B cell (primary cell): ENCODE measurements around the gene KRT38. TPM values are rescaled to one million over a fixed set of nuclear protein-coding genes. Genes with fewer than 3 reads are reported as not detected.

ENCODE experiments used
- ATAC-seq: fragments of 200-7000 bp; cut with Tn5 transposase; one replicate; pipeline ENCODE4 v1.10.0; 2021; ENCODE audit warnings: low read depth, mild to moderate bottlenecking, moderate number of reproducible peaks, moderate library complexity
- CTCF ChIA-PET: fragments of 350-600 bp; sonication (Branson Sonifier 250); formaldehyde crosslinking; loops from one replicate; lab custom pipeline; 2021; ENCODE audit warnings: antibody characterized with exemption, inconsistent platforms; lab: Charles Lee
- POLR2A ChIA-PET: fragments of 350-600 bp; sonication (Branson Sonifier 250); formaldehyde crosslinking; loops from one replicate; lab custom pipeline; 2021; ENCODE audit warnings: antibody characterized with exemption; lab: Charles Lee
- DNase-seq: peaks from one replicate; pipeline ENCODE4 v3.0.0; 2013
- H2AFZ ChIP-seq: 2 replicates; pipeline ENCODE4 v1.6.1; 2012; ENCODE audit warnings: mild to moderate bottlenecking, low read depth, low read length; ENCODE audit not compliant: insufficient read depth, poor library complexity, severe bottlenecking
- H3K27ac ChIP-seq, 2 donors: 1 replicate in 1 of 2; 2 replicates in 1 of 2; pipeline ENCODE4 v1.5.1; 2012 to 2013; ENCODE audit warnings: low read length in 2 of 2, mild to moderate bottlenecking in 2 of 2, moderate library complexity in 1 of 2
- H3K27me3 ChIP-seq, 4 experiments: fragments of 200-600 bp in 1 of 4; sonication (generic) in 1 of 4; replicated peaks in 1 of 4; 1 replicate in 2 of 4; 2 replicates in 2 of 4; pipeline versions ENCODE4 v1.6.1 to v1.7.0; 2013 to 2016; ENCODE audit warnings: low read length in 3 of 4, mild to moderate bottlenecking in 2 of 4, mixed read lengths in 1 of 4, moderate library complexity in 1 of 4; ENCODE audit not compliant: insufficient read depth in 4 of 4, control insufficient read depth in 3 of 4; ENCODE audit errors: control extremely low read depth in 1 of 4
- H3K36me3 ChIP-seq, 2 experiments: replicated peaks in 1 of 2; 1 replicate in 1 of 2; 2 replicates in 1 of 2; pipeline versions ENCODE4 v1.6.1 to v1.7.1; 2013; ENCODE audit warnings: low read length in 1 of 2; ENCODE audit not compliant: insufficient read depth in 2 of 2, control insufficient read depth in 1 of 2; ENCODE audit errors: control extremely low read depth in 1 of 2, extremely low read depth in 1 of 2
- H3K4me1 ChIP-seq, 2 donors: fragments of 200-600 bp in 1 of 2; sonication (generic) in 1 of 2; 1 replicate in 1 of 2; 2 replicates in 1 of 2; pipeline versions ENCODE4 v1.5.1 to v1.6.1; 2013 to 2017; ENCODE audit warnings: low read length in 2 of 2; ENCODE audit not compliant: control insufficient read depth in 2 of 2, insufficient read depth in 2 of 2
- H3K4me2 ChIP-seq: replicated peaks from 2 replicates; pipeline ENCODE3; 2012; ENCODE audit warnings: mild to moderate bottlenecking, low read depth, low read length; ENCODE audit not compliant: poor library complexity, severe bottlenecking
- H3K4me3 ChIP-seq, 5 experiments: fragments of 200-600 bp in 1 of 5; sonication (generic) in 1 of 5; 1 replicate in 3 of 5; 2 replicates in 2 of 5; pipeline versions ENCODE4 v1.5.1 to v1.7.0; 2011 to 2016; ENCODE audit warnings: low read length in 4 of 5, mild to moderate bottlenecking in 4 of 5, low read depth in 2 of 5, control low read depth in 1 of 5, moderate library complexity in 1 of 5; ENCODE audit not compliant: insufficient read depth in 1 of 5; ENCODE audit errors: control extremely low read depth in 1 of 5, extremely low read depth in 1 of 5
- H3K79me2 ChIP-seq: fragments of 200-600 bp; sonication (generic); one replicate; pipeline ENCODE4 v1.6.0; 2016; ENCODE audit warnings: low read length; ENCODE audit not compliant: control insufficient read depth, insufficient read depth
- H3K9ac ChIP-seq: fragments of 200-600 bp; sonication (generic); 2 replicates; pipeline ENCODE4 v1.6.1; 2017; ENCODE audit warnings: mild to moderate bottlenecking, low read length, moderate library complexity
- H3K9me3 ChIP-seq, 3 donors: one replicate each; pipeline versions ENCODE4 v1.6.1 to v1.7.1; 2013; ENCODE audit warnings: low read length in 2 of 3; ENCODE audit not compliant: control insufficient read depth in 2 of 3, insufficient read depth in 1 of 3; ENCODE audit errors: control extremely low read depth in 1 of 3
- H4K20me1 ChIP-seq: 2 replicates; pipeline ENCODE4 v1.6.0; 2012; ENCODE audit warnings: mild to moderate bottlenecking, low read length; ENCODE audit not compliant: insufficient read depth, control insufficient read depth, poor library complexity, severe bottlenecking
- H3K27ac Mint-ChIP-seq: one replicate; pipeline ENCODE4 v1.8.0; 2021; ENCODE audit warnings: mixed read lengths
- H3K27me3 Mint-ChIP-seq: one replicate; pipeline ENCODE4 v1.8.0; 2021; ENCODE audit warnings: mixed read lengths
- H3K4me1 Mint-ChIP-seq: one replicate; pipeline ENCODE4 v1.8.0; 2021; ENCODE audit warnings: mixed read lengths
- H3K4me3 Mint-ChIP-seq: one replicate; pipeline ENCODE4 v1.8.0; 2021; ENCODE audit warnings: mixed read lengths
- H3K9me3 Mint-ChIP-seq: one replicate; pipeline ENCODE4 v1.8.0; 2022; ENCODE audit warnings: mixed read lengths; ENCODE audit not compliant: insufficient read depth
- EZH2 ChIP-seq: IDR thresholded peaks from 2 replicates; pipeline ENCODE4 v1.6.1; 2012; ENCODE audit warnings: borderline replicate concordance, low read depth, mild to moderate bottlenecking, moderate library complexity, low read length; ENCODE audit not compliant: insufficient read depth, poor library complexity, severe bottlenecking
- WGBS: methylation state at CpG from one replicate; pipeline ENCODE4 v1.1.5; 2013; ENCODE audit warnings: missing lambda C conversion rate; ENCODE audit not compliant: insufficient coverage; 5-methylcytosine and 5-hydroxymethylcytosine counted together
- intact Hi-C: fragments of 100-400 bp; cut with micrococcal nuclease; formaldehyde crosslinking; loops from one replicate; pipeline ENCODE4 v1.10.0; 2022
- polyA plus RNA-seq: library from polyadenylated mRNA; depleted of rRNA; stranded (reverse); fragments of >200 nt; gene quantifications from 2 replicates; pipeline ENCODE4 v1.2.3, GENCODE V29; 2012
- total RNA-seq, 2 donors: library from RNA; stranded (reverse); fragments of 120-200 nt in 1 of 2; gene quantifications; 1 replicate in 1 of 2; 2 replicates in 1 of 2; pipeline versions ENCODE4 v1.2.3 to v1.2.4, GENCODE V29; 2013 to 2022
- TF ChIP-seq, protein P1 (sequence below): fragments of 200-600 bp; IDR thresholded peaks from one replicate; pipeline ENCODE4 v1.8.0; 2022; ENCODE audit warnings: antibody characterized with exemption, mild to moderate bottlenecking

Gene KRT38
- total and polyA plus RNA-seq, 2 donors (not counting 1 experiment from before 2014, with no cell fraction given): not detected

DNA sequence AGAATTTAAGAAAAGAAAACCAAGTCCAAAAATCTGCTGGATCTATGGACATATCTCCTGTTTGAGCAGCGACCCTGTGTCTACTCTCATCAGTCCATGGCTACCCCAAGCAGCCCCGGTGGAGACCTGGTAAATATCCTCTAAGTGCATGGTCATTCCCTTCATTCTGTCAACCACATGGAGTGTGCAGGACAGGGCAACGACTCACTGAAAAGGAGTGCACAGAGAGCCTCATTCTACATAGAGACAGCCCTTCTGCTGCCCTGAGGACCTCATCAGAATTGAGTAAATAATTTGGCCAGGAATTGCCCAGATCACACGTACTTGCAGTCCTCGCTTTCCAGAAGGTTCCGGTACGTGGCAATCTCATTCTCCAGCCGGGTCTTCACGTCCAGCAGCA, 3.0 kb downstream of the KRT38 start:
- peaks cover 34% of the 10 kb centered on the region for H3K27me3 Mint-ChIP-seq
- Histone ChIP-seq H3K9ac (no peak overlapping the region), H3K36me3 (no peaks in the 10 kb centered on the region), H2AFZ (no peak overlapping the region), H3K4me1 (no peaks in the 10 kb centered on the region), H3K27ac (no peak overlapping the region), H3K9me3 (peaks cover 0 to 4% (median 0%) of the 10 kb centered on the region in 3 donors), H3K79me2 (no peaks in the 10 kb centered on the region), H3K4me3 (no peak overlapping the region), H4K20me1 (no peaks in the 10 kb centered on the region), H3K27me3 (no peaks in the 10 kb centered on the region), H3K4me2 (no peak overlapping the region)
- no peak overlapping the region for H3K27ac Mint-ChIP-seq
- WGBS: 83% methylated on average over 9 of the region's 9 CpGs
- intact Hi-C loops: no loop called here
- H3K4me1 Mint-ChIP-seq: no peaks in the 10 kb centered on the region
- no peak for DNase-seq
- no peaks in the 10 kb centered on the region for H3K9me3 Mint-ChIP-seq
- CTCF ChIA-PET: no interaction called here
- POLR2A ChIA-PET: no interaction called here
- TF ChIP-seq EZH2: no peak
- TF ChIP-seq, protein P1, sequence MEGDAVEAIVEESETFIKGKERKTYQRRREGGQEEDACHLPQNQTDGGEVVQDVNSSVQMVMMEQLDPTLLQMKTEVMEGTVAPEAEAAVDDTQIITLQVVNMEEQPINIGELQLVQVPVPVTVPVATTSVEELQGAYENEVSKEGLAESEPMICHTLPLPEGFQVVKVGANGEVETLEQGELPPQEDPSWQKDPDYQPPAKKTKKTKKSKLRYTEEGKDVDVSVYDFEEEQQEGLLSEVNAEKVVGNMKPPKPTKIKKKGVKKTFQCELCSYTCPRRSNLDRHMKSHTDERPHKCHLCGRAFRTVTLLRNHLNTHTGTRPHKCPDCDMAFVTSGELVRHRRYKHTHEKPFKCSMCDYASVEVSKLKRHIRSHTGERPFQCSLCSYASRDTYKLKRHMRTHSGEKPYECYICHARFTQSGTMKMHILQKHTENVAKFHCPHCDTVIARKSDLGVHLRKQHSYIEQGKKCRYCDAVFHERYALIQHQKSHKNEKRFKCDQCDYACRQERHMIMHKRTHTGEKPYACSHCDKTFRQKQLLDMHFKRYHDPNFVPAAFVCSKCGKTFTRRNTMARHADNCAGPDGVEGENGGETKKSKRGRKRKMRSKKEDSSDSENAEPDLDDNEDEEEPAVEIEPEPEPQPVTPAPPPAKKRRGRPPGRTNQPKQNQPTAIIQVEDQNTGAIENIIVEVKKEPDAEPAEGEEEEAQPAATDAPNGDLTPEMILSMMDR: no peak
- ATAC-seq: no peak
- no peak overlapping the region for H3K4me3 Mint-ChIP-seq

DNA sequence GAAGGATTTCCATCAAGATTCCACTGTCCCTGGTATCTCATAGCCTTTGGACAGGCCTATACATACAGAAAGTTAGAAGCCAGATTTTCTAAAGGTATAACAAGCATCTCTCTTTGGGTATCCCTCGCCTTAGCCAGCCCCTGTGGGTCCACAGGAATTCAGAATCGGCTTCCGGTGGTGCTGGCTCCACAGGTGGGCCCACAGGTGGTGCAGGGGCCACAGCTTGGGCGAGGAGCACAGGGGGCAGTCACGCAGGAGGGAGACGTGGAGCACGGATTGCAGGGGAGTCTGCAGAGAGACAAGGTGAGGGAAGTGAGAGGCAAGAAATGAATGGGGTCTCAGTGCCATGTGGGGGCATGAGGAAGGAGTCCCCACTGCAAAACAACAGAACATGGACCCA, 3.5 kb downstream of the KRT38 start:
- no peak overlapping the region for H3K27ac Mint-ChIP-seq
- 73% methylated on average over 7 of the region's 7 CpGs for WGBS
- ATAC-seq (no peak), DNase-seq (no peak)
- H2AFZ ChIP-seq: no peak overlapping the region
- TF ChIP-seq EZH2: no peak
- TF ChIP-seq, protein P1: no peak
- H3K79me2 ChIP-seq: no peaks in the 10 kb centered on the region
- H3K36me3 ChIP-seq: no peaks in the 10 kb centered on the region
- H3K9me3 ChIP-seq: peaks cover 0 to 4% (median 0%) of the 10 kb centered on the region in 3 donors
- H4K20me1 ChIP-seq: no peaks in the 10 kb centered on the region
- no peak overlapping the region for H3K4me2 ChIP-seq
- no peak overlapping the region for H3K27ac ChIP-seq
- POLR2A ChIA-PET: no interaction called here
- no peak overlapping the region for H3K4me3 Mint-ChIP-seq
- no peaks in the 10 kb centered on the region for H3K27me3 ChIP-seq
- H3K4me1 ChIP-seq: no peaks in the 10 kb centered on the region
- intact Hi-C loops: no loop called here
- CTCF ChIA-PET: no interaction called here
- no peak overlapping the region for H3K4me3 ChIP-seq
- H3K27me3 Mint-ChIP-seq: peaks cover 34% of the 10 kb centered on the region
- no peaks in the 10 kb centered on the region for H3K4me1 Mint-ChIP-seq
- H3K9me3 Mint-ChIP-seq: no peaks in the 10 kb centered on the region
- no peak overlapping the region for H3K9ac ChIP-seq
